CD4-positive, alpha-beta T cell (primary cell): ENCODE measurements around the gene CKAP2. TPM values are rescaled to one million over a fixed set of nuclear protein-coding genes. Genes with fewer than 3 reads are reported as not detected.
"Not testable (repeated sequence)": the region's sequence is repeated elsewhere in the genome, so short reads cannot be mapped to it uniquely, and the experiment has no call there.

Experiments used
- ATAC-seq: fragments of 200-7000 bp; cut with Tn5 transposase; one replicate; pipeline ENCODE4 v1.10.0; 2022; ENCODE audit warnings: mild to moderate bottlenecking; ENCODE audit not compliant: poor library complexity
- CTCF ChIA-PET: fragments of 350-600 bp; sonication (Branson Sonifier 250); formaldehyde crosslinking; loops from one replicate; lab custom pipeline; 2021; ENCODE audit warnings: antibody characterized with exemption, inconsistent platforms; lab: Charles Lee
- POLR2A ChIA-PET: fragments of 350-600 bp; sonication (Branson Sonifier 250); formaldehyde crosslinking; loops from one replicate; lab custom pipeline; 2021; ENCODE audit warnings: antibody characterized with exemption, inconsistent platforms; lab: Charles Lee
- DNase-seq, 14 experiments: peaks; one replicate each; pipeline ENCODE4 v3.0.0-alpha.2; 2013 to 2020; ENCODE audit warnings: mixed read lengths in 2 of 14
- H3K27ac ChIP-seq, 2 donors: one replicate each; pipeline versions ENCODE4 v1.5.1 to v1.7.0; 2013; ENCODE audit warnings: low read length in 2 of 2, low read depth in 1 of 2, mild to moderate bottlenecking in 1 of 2
- H3K27me3 ChIP-seq, 2 experiments: 1 replicate in 1 of 2; 2 replicates in 1 of 2; pipeline versions ENCODE4 v1.6.1 to v1.7.0; 2013; ENCODE audit warnings: low read length in 2 of 2, control low read depth in 1 of 2, mild to moderate bottlenecking in 1 of 2, moderate library complexity in 1 of 2; ENCODE audit not compliant: insufficient read depth in 2 of 2, control insufficient read depth in 1 of 2
- H3K36me3 ChIP-seq: one replicate; pipeline ENCODE4 v1.6.1; 2013; ENCODE audit warnings: low read length, control low read depth; ENCODE audit not compliant: insufficient read depth
- H3K4me1 ChIP-seq: one replicate; pipeline ENCODE4 v1.6.1; 2013; ENCODE audit warnings: low read length, control low read depth; ENCODE audit not compliant: insufficient read depth
- H3K4me3 ChIP-seq: one replicate; pipeline ENCODE4 v1.5.1; 2013; ENCODE audit warnings: mild to moderate bottlenecking, low read length, moderate library complexity
- H3K9me3 ChIP-seq, 2 experiments: 1 replicate in 1 of 2; 2 replicates in 1 of 2; pipeline versions ENCODE4 v1.6.1 to v1.7.0; 2013; ENCODE audit warnings: low read length in 2 of 2, mild to moderate bottlenecking in 2 of 2, control low read depth in 1 of 2, moderate library complexity in 1 of 2; ENCODE audit not compliant: control insufficient read depth in 1 of 2, insufficient read depth in 1 of 2
- H3K27ac Mint-ChIP-seq: one replicate; pipeline ENCODE4 v1.8.0; 2020; ENCODE audit warnings: mixed read lengths
- H3K27me3 Mint-ChIP-seq: one replicate; pipeline ENCODE4 v1.8.0; 2021; ENCODE audit warnings: mixed read lengths
- H3K36me3 Mint-ChIP-seq: one replicate; pipeline ENCODE4 v1.8.0; 2021; ENCODE audit warnings: low read depth, mixed read lengths
- H3K4me1 Mint-ChIP-seq: one replicate; pipeline ENCODE4 v1.8.0; 2021; ENCODE audit warnings: low read depth, mixed read lengths
- H3K4me3 Mint-ChIP-seq: one replicate; pipeline ENCODE4 v1.8.0; 2020; ENCODE audit warnings: mild to moderate bottlenecking, mixed read lengths
- H3K9me3 Mint-ChIP-seq: one replicate; pipeline ENCODE4 v1.8.0; 2020; ENCODE audit warnings: mixed read lengths
- CTCF ChIP-seq: fragments of 200-600 bp; IDR thresholded peaks from one replicate; pipeline ENCODE4 v1.8.0; 2022; ENCODE audit warnings: antibody characterized with exemption, mild to moderate bottlenecking
- intact Hi-C, 2 experiments: fragments of 100-400 bp; cut with DNase I in 1 of 2; cut with micrococcal nuclease in 1 of 2; formaldehyde crosslinking; loops; one replicate each; pipeline versions ENCODE4 v1.15.1 to v1.9.0; 2023 to 2025; cut with DNase I, micrococcal nuclease
- polyA plus RNA-seq, 2 donors: library from polyadenylated mRNA; unstranded; fragments of 120-200 nt; gene quantifications; one replicate each; pipeline ENCODE4 v1.2.1, GENCODE V29; 2013
- total RNA-seq, 174 experiments: library from RNA in 2 of 174; stranded (reverse) in 2 of 174; gene quantifications; one replicate each; pipeline ENCODE4 v1.2.3 and lab custom pipeline; 2021 to 2026

CKAP2 gene
- total RNA-seq (10 to 100 TPM; 68.1 to 70.2 TPM), total RNA-seq (lab: John Stamatoyannopoulos, UW) (2.0 to 110 (median 31.4) reads per million in 172 experiments)
- polyA plus RNA-seq (2013, experiment 1 of 2), result 15.6 TPM
- polyA plus RNA-seq (2013, experiment 2 of 2), result 18.4 TPM

GRCh38 chr13:52454820-52455676 is at the start of gene CKAP2:
Gene CKAP2 (plus strand): TSS chr13:52455478. CDS start chr13:52455557, 79 bp downstream.
- Mint-ChIP-seq H3K27me3 (no peaks in the 10 kb centered on the region), H3K9me3 (no peaks in the 10 kb centered on the region), H3K4me1 (peaks cover 38% of the 10 kb centered on the region), H3K27ac (peak within 1 kb of the TSS; percentile 98), H3K4me3 (peak within 1 kb of the TSS; percentile 97), H3K36me3 (peaks cover 32% of the 10 kb centered on the region)
- Histone ChIP-seq H3K27me3 (no peaks in the 10 kb centered on the region), H3K27ac (peak within 1 kb of the TSS; percentile 82 to 88), H3K4me3 (peak within 1 kb of the TSS; percentile 83), H3K4me1 (peaks cover 13% of the 10 kb centered on the region), H3K9me3 (no peaks in the 10 kb centered on the region), H3K36me3 (peaks cover 9% of the 10 kb centered on the region)
- ATAC-seq (peak; percentile 78), DNase-seq (peak; percentile 82 to 97 (median 92))
- intact Hi-C loops, result loop anchor here (1.0 to 10.0 kb wide), 12 partner anchors 162 to 1000 kb away; partner anchors contain the start of genes INTS6 (in 2 of the 2), SUGT1 (in 2 of the 2), ALG11 (in 1 of the 2) and ATP7B (in 1 of the 2)
- no peak for TF ChIP-seq CTCF
- POLR2A ChIA-PET, result interaction anchor here (0.7 to 1.6 kb wide), 4 partner anchors 18 to 630 kb away, joined by 3 to 7 read pairs (median 4); partner anchors contain the start of gene SUGT1
- CTCF ChIA-PET, result no interaction called here

GRCh38 chr13:52405767-52406494 is 49.3 kb upstream of the CKAP2 start, which contains the start of gene THSD1:
Gene THSD1 (minus strand): TSS chr13:52406172. CDS start chr13:52402600, 3,572 bp downstream.
- Mint-ChIP-seq H3K4me3 (peak within 1 kb of the TSS; percentile 71), H3K4me1 (peaks cover 24% of the 10 kb centered on the region), H3K36me3 (no peaks in the 10 kb centered on the region), H3K27me3 (peaks cover 33% of the 10 kb centered on the region), H3K9me3 (no peaks in the 10 kb centered on the region), H3K27ac (no peak within 1 kb of the TSS)
- peak; percentile 26 for ATAC-seq
- peaks cover 0 to 19% of the 10 kb centered on the region in 2 experiments for H3K9me3 ChIP-seq
- intact Hi-C loops, result no loop called here
- H3K36me3 ChIP-seq, result no peaks in the 10 kb centered on the region
- H3K4me3 ChIP-seq, result peak within 1 kb of the TSS; percentile 55
- peaks cover 21% of the 10 kb centered on the region for H3K4me1 ChIP-seq
- H3K27ac ChIP-seq, result no peak within 1 kb of the TSS
- CTCF ChIA-PET, result interaction anchor here (0.5 to 0.9 kb wide), 3 partner anchors 44 to 46 kb away, joined by 3 read pairs; no protein-coding TSS in a partner anchor
- TF ChIP-seq CTCF, result no peak
- POLR2A ChIA-PET, result no interaction called here
- peaks cover 6 to 26% of the 10 kb centered on the region in 2 experiments for H3K27me3 ChIP-seq
- DNase-seq, result peak in 4 of 14 experiments; percentile 2 to 20 (median 10)

GRCh38 chr13:52406629-52407028 is 48.6 kb upstream of the CKAP2 start:
- Histone ChIP-seq H3K27me3 (peaks cover 6 to 26% of the 10 kb centered on the region in 2 experiments), H3K9me3 (peaks cover 0 to 19% of the 10 kb centered on the region in 2 experiments), H3K4me3 (no peak overlapping the region), H3K27ac (no peak overlapping the region), H3K36me3 (no peaks in the 10 kb centered on the region), H3K4me1 (peaks cover 21% of the 10 kb centered on the region)
- DNase-seq (no peak), ATAC-seq (no peak)
- intact Hi-C loops, result no loop called here
- ChIA-PET POLR2A (no interaction called here), CTCF (no interaction called here)
- no peak for TF ChIP-seq CTCF
- Mint-ChIP-seq H3K36me3 (peaks cover 4% of the 10 kb centered on the region), H3K27me3 (peaks cover 32% of the 10 kb centered on the region), H3K27ac (no peak overlapping the region), H3K4me1 (peaks cover 24% of the 10 kb centered on the region), H3K4me3 (peak overlapping the region; percentile 66), H3K9me3 (no peaks in the 10 kb centered on the region)

GRCh38 chr13:52407436-52407835 is 47.8 kb upstream of the CKAP2 start:
- H3K27ac ChIP-seq, DNase-seq, H3K27ac Mint-ChIP-seq, H3K4me3 ChIP-seq, H3K36me3 Mint-ChIP-seq, H3K4me3 Mint-ChIP-seq, POLR2A ChIA-PET, ATAC-seq, CTCF ChIA-PET, intact Hi-C loops, H3K36me3 ChIP-seq, H3K9me3 Mint-ChIP-seq: not testable (repeated sequence)
- H3K27me3 ChIP-seq, result peaks cover 6 to 24% of the 10 kb centered on the region in 2 experiments
- Mint-ChIP-seq H3K27me3 (peaks cover 27% of the 10 kb centered on the region), H3K4me1 (peaks cover 24% of the 10 kb centered on the region)
- peaks cover 0 to 19% of the 10 kb centered on the region in 2 experiments for H3K9me3 ChIP-seq
- peaks cover 21% of the 10 kb centered on the region for H3K4me1 ChIP-seq
